Thyroid gland (tissue), 4 donors: ENCODE data around the gene CREB3L1.

ENCODE experiments used
- POLR2A ChIP-seq, 2 donors: fragments of 450-650 bp; IDR thresholded peaks; one replicate each; pipeline ENCODE4 v1.6.1; 2017; ENCODE audit warnings: antibody characterized with exemption in 2 of 2, mild to moderate bottlenecking in 2 of 2, moderate library complexity in 1 of 2
- TF ChIP-seq, protein P1 (sequence below), 6 experiments: fragments of 200-600 bp in 3 of 6; fragments of 450-650 bp in 3 of 6; sonication (generic) in 3 of 6; IDR thresholded peaks; one replicate each; pipeline ENCODE4 v1.5.1; 2016 to 2019; ENCODE audit warnings: antibody characterized with exemption in 6 of 6, mild to moderate bottlenecking in 2 of 6, inconsistent platforms in 1 of 6, moderate library complexity in 1 of 6

DNA sequence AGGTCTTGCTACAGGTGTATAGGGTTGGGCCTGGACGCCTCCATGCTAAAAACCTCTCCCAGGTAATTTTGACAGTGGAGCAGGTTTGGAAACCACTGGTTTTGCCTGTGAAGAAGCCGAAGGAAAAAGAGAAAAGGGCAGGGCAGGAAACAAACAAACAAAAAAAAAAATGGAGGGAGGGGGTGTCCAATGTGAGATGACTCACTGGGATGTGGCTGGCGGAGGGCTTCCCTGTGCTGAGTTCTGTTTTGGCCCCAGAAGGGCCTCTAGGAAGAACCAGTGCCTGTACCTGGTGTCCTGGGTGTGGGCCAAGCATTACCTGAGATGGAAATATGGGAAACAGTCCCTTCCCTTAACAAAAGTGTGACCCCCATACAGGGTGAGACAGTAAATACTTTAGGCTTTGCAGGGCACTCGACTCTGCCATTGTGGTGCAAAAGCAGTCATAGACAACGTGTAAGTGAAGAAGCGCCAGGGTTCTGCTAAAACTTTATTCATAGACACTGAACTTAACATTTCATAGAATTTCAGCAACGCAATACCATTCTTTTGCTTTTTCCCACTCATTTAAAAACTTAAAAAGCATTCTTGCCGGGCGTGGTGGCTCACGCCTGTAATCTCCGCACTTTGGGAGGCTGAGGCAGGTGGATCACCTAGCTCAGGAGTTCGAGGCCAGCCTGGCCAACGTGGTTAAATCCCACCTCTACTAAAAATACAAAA lies 60.3 kb downstream of the CREB3L1 start:
- no peak for TF ChIP-seq POLR2A (IDR thresholded peaks at IDR 0.05)
- TF ChIP-seq, protein P1, sequence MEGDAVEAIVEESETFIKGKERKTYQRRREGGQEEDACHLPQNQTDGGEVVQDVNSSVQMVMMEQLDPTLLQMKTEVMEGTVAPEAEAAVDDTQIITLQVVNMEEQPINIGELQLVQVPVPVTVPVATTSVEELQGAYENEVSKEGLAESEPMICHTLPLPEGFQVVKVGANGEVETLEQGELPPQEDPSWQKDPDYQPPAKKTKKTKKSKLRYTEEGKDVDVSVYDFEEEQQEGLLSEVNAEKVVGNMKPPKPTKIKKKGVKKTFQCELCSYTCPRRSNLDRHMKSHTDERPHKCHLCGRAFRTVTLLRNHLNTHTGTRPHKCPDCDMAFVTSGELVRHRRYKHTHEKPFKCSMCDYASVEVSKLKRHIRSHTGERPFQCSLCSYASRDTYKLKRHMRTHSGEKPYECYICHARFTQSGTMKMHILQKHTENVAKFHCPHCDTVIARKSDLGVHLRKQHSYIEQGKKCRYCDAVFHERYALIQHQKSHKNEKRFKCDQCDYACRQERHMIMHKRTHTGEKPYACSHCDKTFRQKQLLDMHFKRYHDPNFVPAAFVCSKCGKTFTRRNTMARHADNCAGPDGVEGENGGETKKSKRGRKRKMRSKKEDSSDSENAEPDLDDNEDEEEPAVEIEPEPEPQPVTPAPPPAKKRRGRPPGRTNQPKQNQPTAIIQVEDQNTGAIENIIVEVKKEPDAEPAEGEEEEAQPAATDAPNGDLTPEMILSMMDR (IDR thresholded peaks at IDR 0.05): no peak
